HG02588 (cell line): ENCODE data around the gene NRAS.

Experiments
- ATAC-seq: cut with Tn5 transposase; IDR thresholded peaks from one replicate; pipeline ENCODE4 v1.9.1; 2021; ENCODE audit warnings: mild to moderate bottlenecking, moderate library complexity; ENCODE audit not compliant: unreplicated experiment

NRAS gene

DNA sequence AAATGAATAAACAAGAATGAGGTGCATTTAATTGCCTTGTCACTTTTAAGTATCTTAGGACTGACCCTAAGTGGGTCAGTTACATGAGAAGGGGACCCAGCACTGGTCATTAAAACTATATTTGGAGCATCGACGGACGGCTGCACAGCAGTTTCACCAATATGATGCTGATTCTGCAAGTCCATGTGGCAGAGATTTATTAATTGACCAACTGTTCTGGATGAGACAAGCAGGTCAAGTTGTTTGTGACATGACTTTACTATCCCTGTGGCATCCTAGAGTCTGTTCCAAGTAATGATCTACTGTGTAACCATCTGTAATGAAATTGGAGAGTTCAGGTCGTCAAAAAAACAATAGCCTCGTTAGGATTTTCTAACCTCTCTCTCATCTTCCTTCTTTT lies 30.7 kb downstream of the NRAS start:
- no peak for ATAC-seq

- ATAC-seq: no peak
These were observed 38.9 kb downstream of the NRAS start for GRCh38 chr1:114677691-114678090.

GRCh38 chr1:114676115-114676514 lies 40.5 kb downstream of the NRAS start:
- no peak for ATAC-seq

DNA sequence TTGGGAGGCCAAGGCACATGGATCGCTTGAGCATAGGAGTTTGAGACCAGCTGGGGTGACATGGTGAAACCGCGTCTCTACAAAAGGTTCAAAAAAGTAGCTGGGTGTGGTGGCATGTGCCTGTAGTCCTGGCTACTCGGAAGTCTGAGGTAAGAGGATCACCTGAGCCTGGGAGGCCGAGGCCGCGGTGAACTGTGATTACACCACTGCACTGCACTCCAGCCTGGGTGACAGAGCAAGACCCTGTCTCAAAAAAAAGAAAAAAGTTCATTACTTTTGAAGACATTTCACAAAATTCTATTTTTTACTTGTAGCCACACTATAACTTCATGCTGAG lies 44.7 kb downstream of the NRAS start:
- no peak for ATAC-seq

- ATAC-seq: no peak
These were observed 45.3 kb downstream of the NRAS start for GRCh38 chr1:114671011-114671938.

GRCh38 chr1:114670083-114671010 lies 46.2 kb downstream of the NRAS start:
- ATAC-seq: peak; percentile 99

- ATAC-seq: peak; percentile 55
These were observed 46.9 kb downstream of the NRAS start, which contains the start of gene DENND2C for GRCh38 chr1:114669562-114670082. TSS of gene DENND2C (minus strand) at chr1:114670049. CDS start at chr1:114625984, 44,065 bp downstream.

DNA sequence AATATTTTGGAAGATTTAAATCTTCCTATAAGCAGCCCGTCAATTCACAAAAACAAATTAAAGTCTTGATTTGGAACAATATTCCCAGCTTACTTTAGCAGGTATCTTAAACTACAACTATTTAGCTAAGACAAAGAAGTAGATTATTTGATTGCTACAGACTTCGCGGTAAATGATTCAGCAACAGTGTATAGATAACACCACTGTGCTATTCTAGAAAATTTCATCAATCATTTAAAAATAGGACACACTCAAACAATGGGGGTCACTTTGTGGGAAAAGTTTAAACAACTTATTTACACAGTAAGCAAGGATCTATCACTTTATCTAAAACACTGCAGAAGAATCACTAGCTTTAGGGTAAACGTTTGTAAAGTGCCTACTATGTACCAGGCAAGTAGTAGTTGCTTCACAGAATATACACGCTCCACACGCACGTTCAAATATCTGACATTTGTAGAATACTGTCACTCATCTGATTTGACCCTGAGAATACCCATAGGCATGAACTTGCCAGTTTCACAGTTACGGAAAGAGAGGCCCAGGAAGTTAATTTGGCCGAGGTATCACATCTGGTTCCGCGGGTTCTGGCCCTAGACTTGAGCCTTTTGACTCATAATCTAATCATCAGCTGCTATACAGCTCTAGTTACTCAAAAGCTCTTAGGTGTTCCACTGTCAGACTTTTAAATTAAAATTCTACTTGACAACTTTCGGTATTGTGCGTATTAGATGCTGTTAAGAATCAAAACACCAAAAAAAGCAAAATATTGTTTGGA lies 47.6 kb downstream of the NRAS start:
- ATAC-seq: no peak

- ATAC-seq: no peak
These were observed 48.2 kb downstream of the NRAS start for GRCh38 chr1:114668373-114668772.

- ATAC-seq: no peak
These were observed 49.6 kb downstream of the NRAS start for GRCh38 chr1:114666954-114667353.

DNA sequence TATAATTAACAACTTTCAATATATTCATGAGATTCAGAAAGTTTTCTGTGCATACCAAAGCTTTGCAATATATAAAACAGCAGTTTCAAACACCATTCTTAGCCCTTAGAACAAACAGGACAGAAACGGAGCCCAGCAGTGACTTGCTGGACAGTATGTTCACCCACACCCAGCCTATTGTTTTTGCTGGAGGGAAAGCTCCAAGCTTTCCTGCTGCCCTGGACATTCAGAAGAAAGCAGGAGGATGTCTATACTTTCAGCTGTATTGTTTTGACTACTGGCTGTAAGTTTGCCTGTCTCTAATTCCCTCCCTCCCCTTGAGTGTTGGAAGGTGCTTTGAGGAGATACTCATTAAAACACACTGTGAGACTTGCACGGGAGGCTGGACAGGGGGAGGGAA lies 56.3 kb downstream of the NRAS start:
- no peak for ATAC-seq
